GM18951 (cell line): ENCODE data around the gene GLT6D1.

Experiments used
- POLR2A ChIP-seq: IDR thresholded peaks from 4 replicates; pipeline ENCODE4 v1.6.1; 2011; ENCODE audit warnings: mild to moderate bottlenecking; ENCODE audit not compliant: insufficient read length, insufficient read depth; ENCODE audit errors: extremely low read depth
- in situ Hi-C: fragments of 300-500 bp; cut with MboI; formaldehyde crosslinking; loops from one replicate; pipeline ENCODE4 v1.12.0; 2022; ENCODE audit warnings: low sequenced_read_pairs, mixed read lengths, inconsistent platforms; ENCODE audit not compliant: unreplicated experiment

The GLT6D1 gene

GRCh38 chr9:135632841-135633240 lies 6.5 kb downstream of the GLT6D1 start:
- in situ Hi-C loops: no loop called here

DNA sequence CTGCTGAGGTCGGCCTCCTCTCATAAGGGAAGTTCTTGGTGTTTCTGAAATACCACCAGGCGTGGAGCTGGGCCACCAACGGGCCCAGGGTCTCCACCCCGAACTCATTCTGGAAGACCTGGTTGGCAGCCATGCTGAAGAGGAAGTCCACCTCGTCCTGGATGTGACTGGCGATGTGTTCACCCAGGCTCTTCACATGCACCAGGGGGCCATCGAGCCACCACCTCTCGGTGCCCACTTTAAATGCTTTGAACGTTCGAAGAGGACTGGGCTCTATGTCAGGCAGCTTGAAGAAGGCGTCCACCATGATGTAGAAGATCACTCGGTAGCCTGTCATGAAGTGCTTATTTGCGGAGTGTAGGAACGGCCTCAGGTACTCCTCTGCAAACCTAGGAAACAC lies 15.1 kb downstream of the GLT6D1 start:
- in situ Hi-C loops: no loop called here
- TF ChIP-seq POLR2A: no peak

More at GRCh38 chr9:135632841-135633240, 6.5 kb downstream of the GLT6D1 start:
- no peak for TF ChIP-seq POLR2A

GRCh38 chr9:135622415-135623020 lies 16.8 kb downstream of the GLT6D1 start:
- in situ Hi-C loops: no loop called here
- no peak for TF ChIP-seq POLR2A

GRCh38 chr9:135620558-135620957 lies 18.8 kb downstream of the GLT6D1 start:
- TF ChIP-seq POLR2A: no peak
- in situ Hi-C loops: no loop called here

DNA sequence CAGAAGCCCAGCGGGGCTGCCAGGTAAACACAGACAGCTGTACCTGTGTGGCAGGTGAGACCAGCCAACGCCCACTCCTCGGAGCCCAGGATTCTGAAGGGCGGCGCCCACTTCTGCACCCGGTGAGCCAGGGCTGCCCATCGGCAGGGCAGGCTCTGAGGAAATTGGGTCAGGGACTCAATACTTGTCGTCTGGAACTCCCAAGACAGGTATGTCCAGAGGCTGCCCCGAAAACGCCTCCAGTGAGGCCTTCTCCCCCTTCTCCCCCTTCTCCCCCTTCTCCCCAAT lies 19.8 kb downstream of the GLT6D1 start:
- no peak for TF ChIP-seq POLR2A
- in situ Hi-C loops: no loop called here

DNA sequence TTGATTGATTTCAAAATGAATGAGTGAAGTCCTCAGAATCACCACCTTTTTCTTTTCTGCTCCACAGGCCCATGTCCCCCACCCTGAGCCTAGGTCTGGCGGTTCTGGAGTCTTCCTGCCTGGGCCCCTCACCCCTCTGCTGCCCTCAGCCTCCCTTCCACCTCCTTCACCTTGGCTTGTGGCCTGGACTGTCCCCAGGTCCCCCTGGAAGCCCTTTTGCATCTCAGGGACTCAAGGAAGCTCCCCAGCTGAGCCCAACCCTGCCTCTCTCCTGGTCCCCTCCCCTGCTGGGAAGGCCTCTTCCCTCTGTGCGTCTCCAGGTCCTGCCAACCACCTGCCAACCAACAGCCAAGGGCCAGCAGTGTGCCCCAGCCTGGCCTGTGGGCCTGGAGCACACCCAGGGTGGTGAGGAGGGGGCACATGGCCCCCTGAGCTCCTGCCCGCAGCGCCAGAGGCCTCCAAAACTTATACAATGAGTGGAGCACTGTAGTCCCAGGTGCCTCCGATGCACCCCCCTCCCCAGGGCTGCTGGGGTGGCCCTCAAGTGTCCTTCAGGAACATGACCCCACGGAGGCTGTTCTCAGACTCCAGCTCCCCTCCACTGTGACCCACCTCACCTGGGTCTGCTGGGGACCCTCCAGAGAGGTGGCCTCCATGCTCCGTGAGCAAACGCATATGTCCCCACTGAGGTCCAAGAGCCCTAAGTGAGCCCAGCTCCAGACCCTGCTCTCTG lies 20.3 kb downstream of the GLT6D1 start:
- no peak for TF ChIP-seq POLR2A
- in situ Hi-C loops: no loop called here

DNA sequence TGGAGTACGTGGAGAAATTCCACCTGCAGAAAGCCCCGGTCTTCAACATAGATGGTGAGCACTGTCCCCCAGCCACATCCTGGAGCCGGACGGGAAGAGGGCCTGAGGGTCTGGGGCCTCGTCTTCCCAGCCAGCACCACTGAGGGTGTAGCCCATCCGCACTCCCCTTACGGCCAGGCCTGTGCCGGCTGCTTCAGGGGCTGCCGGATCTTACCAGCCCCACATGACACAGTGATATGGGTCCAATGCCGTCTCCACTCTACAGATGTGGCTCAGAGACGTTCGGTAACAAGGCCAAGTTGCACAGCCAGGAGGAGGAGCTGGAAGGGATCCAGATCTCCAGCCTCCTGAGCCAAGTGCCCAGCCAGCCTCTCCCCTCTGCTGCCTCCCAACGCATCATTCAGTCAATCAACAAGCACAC lies 21.3 kb downstream of the GLT6D1 start:
- no peak for TF ChIP-seq POLR2A
- in situ Hi-C loops: no loop called here

DNA sequence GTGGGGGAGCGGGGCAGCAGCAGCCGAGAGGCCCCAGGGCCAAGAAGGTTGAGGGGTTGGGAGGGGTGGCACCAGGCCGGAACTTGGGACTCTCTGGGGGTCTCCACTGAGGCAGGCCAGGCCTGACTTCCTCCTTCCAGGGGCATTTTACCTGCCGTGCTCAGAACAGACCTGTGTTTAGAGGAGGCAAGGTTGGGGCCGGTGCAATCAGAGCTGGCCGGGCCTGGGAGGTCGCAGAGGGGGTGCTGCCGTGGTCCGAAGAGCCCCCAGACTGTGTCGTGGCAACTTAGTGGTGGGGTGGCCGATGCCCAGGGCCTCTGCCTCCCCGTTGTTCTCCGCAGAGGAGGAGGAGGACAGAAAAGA lies 21.8 kb downstream of the GLT6D1 start:
- in situ Hi-C loops: no loop called here
- no peak for TF ChIP-seq POLR2A

DNA sequence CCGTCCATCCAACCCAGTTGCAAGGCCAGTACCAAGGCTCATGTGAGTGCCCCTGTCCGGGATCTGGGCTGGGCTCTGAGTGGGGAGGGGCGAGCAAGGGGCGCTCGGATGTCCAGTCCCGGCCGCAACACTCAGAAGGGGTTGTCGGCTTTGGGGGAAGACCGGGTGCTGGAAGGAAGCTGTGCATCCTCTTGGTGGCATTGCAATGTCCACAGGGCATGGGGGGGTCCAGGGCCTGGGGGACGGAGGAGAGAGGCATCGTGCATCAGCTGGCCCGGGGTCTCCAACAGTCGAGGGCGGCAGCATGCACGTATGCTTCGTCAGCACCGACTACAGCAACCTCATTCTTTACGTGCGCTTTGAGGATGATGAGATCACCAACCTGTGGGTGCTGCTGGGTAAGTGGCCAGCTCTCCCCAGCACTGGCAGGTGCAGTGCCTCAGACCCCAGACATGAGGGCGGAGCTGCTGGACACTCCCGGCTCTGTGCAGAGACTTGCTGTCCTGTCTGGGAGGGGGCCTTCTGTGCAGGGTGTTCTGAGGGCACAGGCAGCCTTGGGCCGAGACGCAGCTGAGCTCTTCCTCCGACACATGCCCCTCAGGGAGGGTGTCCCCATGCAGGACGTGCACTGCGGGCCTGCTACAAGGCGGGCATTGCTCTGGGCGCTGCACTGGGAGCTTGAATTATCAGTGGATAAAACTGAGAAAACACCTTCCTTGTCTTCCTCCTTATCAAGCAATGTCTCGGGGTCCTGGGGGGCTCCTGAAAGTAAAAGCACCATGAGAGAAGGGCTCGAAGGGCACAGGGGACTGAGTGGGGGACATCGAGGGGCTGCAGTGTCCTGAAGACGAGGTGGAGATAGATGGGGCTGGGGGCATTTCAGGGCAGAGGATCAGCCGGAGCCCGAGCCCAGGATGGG lies 22.5 kb downstream of the GLT6D1 start:
- in situ Hi-C loops: no loop called here
- TF ChIP-seq POLR2A: no peak

- in situ Hi-C loops: no loop called here
- no peak for TF ChIP-seq POLR2A
Measured at GRCh38 chr9:135615666-135616618, 23.4 kb downstream of the GLT6D1 start.

DNA sequence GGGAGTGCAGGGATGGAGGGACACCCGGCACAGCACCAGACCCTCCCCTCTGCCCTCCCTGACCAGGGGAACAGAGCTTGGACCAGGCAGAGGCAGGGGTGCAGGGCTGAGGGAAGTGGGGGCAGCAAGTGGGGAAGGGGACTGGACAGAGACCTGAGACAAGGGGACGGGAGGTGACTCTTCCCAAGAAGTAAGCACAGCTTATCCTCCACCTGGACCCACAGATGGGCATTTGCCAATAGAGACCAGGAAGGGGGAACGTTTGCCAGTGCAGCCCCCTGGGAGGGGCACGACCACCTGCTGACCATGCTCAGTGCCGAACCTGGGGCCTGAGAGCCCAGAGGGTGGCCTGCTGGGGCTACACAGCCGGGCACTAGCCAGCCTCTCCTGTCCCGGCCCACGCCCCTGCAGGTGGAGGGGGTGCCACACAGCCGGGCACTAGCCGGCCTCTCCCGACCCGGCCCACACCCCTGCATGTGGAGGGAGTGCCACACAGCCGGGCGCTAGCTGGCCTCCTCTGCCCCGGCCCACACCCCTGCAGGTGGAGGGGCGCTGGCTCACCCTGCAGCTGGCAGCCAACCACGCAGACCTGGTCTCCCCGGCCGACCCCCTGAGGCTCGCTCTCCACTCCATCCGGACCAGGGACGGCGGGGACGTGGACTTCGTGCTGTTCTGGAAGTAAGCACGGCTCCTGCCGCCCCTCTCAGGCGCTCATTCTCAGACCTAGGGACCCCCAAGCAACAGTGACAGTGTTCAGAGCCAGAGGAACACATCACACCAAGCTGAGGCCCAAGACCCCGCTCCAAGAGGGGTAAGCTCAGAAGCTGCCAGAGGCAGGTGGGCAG lies 24.3 kb downstream of the GLT6D1 start:
- no peak for TF ChIP-seq POLR2A
- in situ Hi-C loops: no loop called here
